ENCODE measurements around the gene RSAD1.
A peak's percentile ranks its signal among the peaks of the same experiment; 100 is the strongest.

RSAD1 gene

GRCh38 chr17:50478391-50479381, at the start of gene RSAD1:
TSS of gene RSAD1 (plus strand) at chr17:50478860. CDS start at chr17:50478885, 25 bp downstream.
- peak; percentile 92 for DNase-seq

- DNase-seq, result no peak
These were observed 48.9 kb upstream of the RSAD1 start for GRCh38 chr17:50429793-50430192.

- DNase-seq, result no peak
These were observed 47.6 kb upstream of the RSAD1 start for GRCh38 chr17:50430821-50431618.

GRCh38 chr17:50432125-50432762, 46.4 kb upstream of the RSAD1 start:
- DNase-seq, result no peak

DNA sequence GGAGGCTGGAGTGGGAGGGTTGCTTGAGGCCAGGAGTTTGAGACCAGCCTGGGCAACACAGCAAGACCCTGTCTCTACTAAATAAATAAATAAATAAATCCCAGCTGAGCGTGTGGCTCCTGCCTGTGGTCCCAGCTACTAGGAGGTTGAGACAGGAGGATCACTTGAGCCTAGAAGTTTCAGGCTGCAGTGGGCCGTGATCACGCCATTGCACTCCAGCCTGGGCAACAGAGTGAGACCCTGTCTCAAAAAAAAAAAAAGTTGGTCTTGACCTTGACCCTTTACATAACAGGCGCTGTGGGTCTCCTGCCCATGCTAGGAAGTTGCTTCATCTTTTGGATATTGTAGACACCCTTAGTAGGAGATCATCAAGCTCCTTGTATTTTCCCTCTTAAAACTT, 41.3 kb upstream of the RSAD1 start:
- DNase-seq, result no peak

GRCh38 chr17:50439008-50439407, 39.7 kb upstream of the RSAD1 start:
- no peak for DNase-seq

DNA sequence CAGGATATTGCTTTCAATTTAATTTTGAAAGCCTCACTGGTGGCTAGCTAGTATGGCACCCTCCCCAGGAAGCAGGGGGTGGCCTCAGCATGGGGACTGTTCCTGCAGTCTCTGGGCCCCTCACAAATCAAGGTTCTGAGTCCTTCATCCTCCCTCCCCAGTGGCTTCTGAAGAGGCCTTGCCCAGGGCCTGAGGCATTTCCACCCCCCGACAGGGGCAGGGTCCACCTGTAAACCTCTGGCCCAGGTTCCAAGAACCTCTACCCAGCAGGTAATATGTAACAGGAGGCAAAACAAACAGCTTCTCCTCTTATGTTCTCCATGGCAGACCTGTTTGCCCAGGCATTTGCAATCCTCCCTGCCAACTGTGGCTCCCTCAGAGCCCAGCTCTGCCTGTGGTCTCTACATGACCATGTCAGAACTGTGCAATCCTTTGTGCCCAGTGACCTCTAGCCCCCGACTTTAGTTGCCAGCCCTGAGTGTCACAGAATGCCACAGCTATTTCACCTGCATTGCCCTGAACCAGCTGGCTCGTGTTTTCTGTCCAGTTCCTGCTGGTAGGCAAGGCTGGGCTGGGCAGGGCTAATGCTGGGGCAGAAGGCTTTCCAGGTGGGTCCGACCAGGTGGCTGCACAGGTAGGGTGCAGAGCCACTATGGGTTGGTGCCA, 38.4 kb upstream of the RSAD1 start:
- DNase-seq, result no peak

DNA sequence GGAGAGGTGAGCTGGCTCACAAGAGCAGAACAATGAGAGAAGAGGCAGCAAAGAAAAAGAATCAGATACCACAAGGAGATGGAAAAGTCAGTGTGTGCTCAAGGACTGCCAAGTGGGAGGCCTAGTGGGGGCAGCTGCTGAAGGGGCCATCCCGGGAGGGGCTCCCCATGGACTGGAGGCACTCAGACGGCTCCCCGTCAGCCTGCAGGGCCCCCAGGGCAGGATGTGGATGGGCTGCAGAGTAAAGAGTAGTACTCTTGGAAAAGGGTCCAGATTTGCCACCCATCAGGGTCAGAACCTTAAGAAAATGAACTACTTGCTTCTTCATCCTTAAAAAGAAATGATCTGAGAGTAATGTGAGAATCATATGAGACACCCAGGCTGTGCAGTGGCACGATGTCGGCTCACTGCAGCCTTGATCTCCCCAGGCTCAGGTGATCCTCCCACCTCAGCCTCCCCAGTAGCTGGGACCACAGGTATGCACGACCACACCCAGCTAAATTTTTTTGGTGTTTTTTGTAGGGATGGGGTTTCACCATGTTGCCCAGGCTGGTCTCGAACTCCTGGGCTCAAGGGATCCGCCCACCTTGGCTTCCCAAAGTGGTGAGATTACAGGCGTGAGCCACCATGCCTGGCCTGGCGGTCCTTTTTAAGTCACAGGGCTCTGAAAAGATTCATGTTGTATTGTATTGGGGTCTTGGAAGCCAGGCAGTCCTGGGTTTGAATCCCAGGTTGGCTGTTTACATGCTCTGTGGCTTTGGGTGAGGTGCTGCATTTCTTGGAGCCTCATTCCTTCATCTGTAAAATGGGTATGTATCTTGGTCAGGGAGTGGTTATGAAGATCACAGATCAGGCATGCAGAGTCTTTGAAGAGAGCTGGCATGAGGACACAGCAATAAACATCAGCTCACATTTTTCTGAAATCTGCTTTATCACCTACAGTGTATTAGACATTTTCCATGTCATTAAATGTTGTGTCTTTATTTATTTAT, 37.5 kb upstream of the RSAD1 start:
- no peak for DNase-seq

DNA sequence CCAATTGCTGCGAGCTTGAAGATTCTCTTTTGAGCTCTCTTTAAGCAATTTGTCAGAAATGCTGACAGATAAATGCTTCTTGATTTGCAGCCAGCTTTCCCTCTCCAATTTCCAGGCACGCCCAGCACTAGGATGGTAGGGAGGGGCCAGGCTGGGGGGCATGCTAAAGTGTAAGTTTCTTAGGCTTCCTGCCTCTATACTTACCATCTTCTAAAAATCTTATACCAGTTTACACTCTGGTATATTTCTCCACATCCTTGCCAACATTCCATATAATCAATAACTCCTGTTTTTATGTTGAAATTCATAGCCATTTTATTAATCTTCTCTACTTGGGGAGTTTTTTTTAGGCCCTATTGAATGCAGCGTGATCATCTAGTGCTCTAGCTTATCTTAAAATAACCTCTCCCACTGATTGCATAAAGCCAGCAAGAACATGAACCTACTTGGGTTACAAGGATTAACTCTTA, 35.1 kb upstream of the RSAD1 start:
- no peak for DNase-seq

DNA sequence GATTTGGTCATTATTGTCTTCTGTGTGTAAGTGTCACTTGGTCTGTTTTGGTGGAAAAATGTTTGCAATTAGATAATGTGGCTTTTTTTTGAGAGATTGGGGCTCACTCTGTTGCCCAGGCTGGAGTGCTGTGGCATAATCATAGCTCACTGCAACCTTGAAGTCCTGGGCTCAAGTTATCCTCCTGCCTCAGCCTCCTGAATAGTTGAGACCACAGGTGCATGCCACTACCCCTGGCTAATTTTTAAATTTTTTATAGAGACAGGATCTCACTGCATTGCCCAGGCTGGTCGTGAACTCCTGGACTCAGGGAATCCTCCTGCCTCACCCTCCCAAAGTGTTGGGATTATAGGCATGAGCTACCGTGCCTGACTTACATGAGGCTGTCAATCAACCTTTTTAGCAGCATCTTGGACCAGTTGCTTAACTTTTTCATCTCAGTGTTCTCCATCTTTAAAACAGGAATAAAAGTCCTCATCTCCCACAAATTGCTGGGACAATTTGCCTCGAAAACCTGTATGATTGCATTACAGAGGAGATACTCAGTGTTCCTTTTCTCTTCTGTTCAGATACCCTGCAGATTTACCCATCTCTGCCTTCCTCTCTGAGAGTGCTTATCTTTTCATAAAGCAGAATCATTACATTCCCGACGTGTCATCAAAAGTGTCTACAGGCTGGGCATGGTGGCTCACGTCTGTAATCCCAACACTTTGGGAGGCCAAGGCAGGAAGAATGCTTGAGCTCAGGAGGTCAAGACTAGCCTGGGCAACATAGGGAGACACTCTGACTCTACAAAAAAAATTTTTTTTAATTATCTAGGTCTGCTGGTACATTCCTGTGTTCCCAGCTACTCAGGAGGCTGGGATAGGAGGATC, 33.6 kb upstream of the RSAD1 start:
- no peak for DNase-seq

DNA sequence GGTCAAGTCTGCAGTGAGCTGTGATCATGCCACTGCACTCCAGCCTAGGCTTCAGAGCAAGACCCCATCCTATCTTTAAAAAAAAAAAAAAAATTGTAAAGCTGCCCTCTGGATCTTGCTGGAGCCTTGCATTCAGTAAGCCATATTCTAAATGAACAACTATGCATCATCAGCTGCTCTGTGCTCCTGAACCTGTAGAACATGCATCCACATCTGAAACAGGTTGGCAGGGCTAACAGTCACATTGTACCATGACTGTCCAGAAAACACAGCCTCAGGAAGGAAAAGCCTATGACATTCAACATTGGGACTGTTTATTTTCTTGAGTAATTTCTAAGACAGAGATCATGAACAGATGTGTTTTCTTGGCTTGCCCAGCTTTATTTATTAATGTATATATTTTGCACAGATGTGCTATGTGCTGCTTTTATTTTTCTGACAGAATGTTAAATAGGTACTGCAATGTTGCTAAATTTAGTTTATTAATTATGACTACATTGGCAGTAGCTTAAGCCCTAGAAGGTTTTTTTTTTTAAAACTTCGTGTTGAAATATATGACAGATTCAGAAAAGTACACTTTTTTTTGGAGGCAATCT, 32.8 kb upstream of the RSAD1 start:
- no peak for DNase-seq

- peak; percentile 5 for DNase-seq
These were observed 30.6 kb upstream of the RSAD1 start for GRCh38 chr17:50447870-50448595.

DNA sequence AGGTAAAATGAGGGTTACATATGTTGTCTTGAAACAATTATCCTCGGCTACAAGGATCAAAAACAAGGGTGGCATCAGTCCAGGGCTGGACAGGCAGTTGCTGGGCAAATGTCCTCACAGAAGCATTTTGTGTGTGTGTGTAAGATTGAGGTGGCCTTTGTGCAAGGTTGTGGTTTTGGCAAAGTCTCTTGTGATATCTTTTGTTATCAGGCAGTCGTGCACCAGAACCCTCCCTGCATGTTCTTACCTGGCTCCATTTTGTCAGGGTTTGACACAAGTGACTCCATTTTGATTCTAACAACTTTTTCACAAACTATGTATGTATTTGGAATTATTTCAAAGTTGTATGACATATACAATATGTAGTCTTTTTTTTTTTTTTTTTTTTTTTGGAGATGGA, 30.0 kb upstream of the RSAD1 start:
- no peak for DNase-seq

GRCh38 chr17:50451943-50452629, 26.6 kb upstream of the RSAD1 start:
- DNase-seq, result no peak

GRCh38 chr17:50452630-50453300, 25.9 kb upstream of the RSAD1 start:
- no peak for DNase-seq

DNA sequence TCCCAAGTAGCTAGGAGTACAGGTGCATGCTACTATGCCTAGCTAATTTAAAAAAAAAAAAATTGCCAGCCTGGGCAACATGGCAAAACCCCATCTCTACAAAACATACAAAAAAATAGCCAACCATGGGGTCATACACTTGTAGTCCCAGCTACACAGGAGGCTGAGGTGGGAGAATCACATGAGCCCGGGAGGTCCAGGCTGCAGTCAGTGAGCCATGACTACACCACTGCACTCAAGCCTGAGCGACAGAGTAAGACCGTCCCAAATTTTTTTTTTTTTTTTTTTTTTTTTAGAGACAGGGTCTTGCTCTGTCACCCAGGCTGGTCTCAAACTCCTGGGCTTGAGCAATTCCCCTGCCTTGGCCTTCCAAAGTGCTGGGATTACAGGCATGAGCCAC, 24.8 kb upstream of the RSAD1 start:
- no peak for DNase-seq

- DNase-seq, result no peak
These were observed 21.0 kb upstream of the RSAD1 start for GRCh38 chr17:50457621-50458020.

DNA sequence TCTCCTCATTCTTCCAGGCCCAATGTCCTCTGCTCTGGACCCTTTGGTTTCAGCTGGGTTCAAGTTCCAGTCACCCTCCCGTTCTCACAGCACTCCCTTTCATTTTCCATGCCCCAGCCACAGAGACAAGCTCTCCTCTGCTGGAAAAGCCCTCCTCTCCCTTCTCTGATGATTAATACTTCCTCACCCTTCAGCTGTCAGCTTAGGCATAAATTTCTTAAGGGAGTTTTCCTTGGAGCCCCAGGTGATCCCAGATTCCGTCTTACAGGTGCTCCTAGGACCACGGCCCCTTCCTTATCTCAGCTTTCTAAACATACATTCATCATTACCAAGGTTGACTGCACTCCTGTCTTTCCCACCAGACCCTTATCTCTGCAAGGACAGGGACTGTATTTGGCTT, 20.4 kb upstream of the RSAD1 start:
- DNase-seq, result no peak
